GM12891 (cell line): Measurements from ENCODE around the gene RAP1GDS1.
A peak's percentile ranks its signal among the peaks of the same experiment; 100 is the strongest.

Experiments used
- DNase-seq: peaks from one replicate; pipeline ENCODE4 v3.0.0; 2011; ENCODE audit warnings: low spot score; ENCODE audit not compliant: insufficient read length
- FAIRE-seq: peaks from 2 replicates; lab custom pipeline; 2011; peaks lifted over from hg19 to GRCh38; lab: Jason Lieb, UNC
- PAX5 ChIP-seq: IDR thresholded peaks from 2 replicates; pipeline ENCODE4 v1.6.1; 2011; ENCODE audit warnings: low read length, moderate library complexity, mild to moderate bottlenecking; ENCODE audit not compliant: insufficient read depth, severe bottlenecking
- POLR2A ChIP-seq: IDR thresholded peaks from 2 replicates; pipeline ENCODE4 v1.6.1; 2011; ENCODE audit warnings: low read depth, low read length, control low read depth
- POLR2AphosphoS5 ChIP-seq: IDR thresholded peaks from 2 replicates; pipeline ENCODE4 v1.6.1; 2011; ENCODE audit warnings: low read depth, low read length, control low read depth
- POU2F2 ChIP-seq: IDR thresholded peaks from 2 replicates; pipeline ENCODE4 v1.6.1; 2011; ENCODE audit warnings: low read depth, mild to moderate bottlenecking, control low read depth, low read length, moderate library complexity
- SPI1 ChIP-seq: IDR thresholded peaks from 2 replicates; pipeline ENCODE4 v1.6.1; 2011; ENCODE audit warnings: low read depth, low read length, control low read depth
- TAF1 ChIP-seq: IDR thresholded peaks from 2 replicates; pipeline ENCODE4 v1.6.1; 2011; ENCODE audit warnings: low read depth, low read length, control low read depth

RAP1GDS1 gene

DNA sequence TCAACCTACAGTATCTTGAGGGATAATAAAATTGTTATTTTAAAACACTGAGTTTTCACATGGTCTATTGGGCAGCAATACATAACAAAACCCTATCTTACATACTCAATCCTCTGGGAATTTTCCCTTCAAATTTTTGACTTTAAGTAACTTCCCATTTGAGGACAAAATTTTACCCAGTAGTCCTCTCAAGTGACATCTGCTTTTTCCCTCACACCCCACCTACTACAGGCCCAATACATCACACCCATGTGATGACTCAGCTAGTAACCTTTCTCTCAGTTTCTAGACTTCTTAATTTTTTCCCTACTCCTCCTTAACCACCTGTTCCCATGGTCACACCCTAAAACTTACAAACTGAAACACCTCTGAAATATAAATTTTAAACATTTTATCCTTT is 12.2 kb upstream of the RAP1GDS1 start:
- DNase-seq (no peak), FAIRE-seq (no peak)
- TF ChIP-seq POLR2AphosphoS5 (no peak), POU2F2 (no peak), SPI1 (no peak), POLR2A (no peak), TAF1 (no peak), PAX5 (no peak)

DNA sequence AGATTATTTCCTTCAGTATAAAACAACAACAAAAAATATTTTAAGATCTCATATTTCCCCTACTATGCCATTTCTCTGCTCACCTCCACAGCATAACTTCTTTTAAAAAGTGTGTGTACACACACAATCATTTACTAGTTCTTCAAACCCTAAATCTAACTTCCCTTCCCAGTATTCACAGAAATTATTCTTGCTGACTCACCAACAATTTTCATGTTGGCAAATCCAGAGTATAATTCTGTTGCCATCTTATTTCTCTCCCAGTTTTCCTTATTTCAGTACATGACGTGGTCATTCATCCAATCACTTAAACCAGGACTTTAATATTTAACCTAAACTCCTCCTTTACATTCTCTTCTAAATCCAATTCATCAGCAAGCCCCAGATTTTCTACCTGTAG is 11.4 kb upstream of the RAP1GDS1 start:
- FAIRE-seq: no peak

DNA sequence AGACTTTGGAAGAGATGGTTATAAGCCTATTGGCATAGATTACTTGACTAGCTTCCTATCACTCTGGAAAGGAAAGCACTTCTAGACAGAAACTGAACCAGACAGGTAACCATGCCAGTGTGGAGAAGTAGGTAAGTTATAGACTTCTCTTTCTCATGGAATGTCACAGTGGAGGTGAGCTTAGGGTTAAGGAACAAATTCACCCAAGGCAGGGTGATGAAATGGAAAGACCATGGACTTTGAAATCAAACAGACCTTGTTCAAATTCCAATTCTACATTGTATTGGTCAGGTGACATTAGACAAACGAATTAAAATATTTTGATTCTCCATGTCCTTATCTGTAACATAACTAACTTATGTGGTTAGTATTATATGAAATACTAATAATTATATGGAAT is 7.7 kb upstream of the RAP1GDS1 start:
- no peak for FAIRE-seq
- no peak for TF ChIP-seq SPI1
- no peak for TF ChIP-seq POLR2AphosphoS5
- TF ChIP-seq POU2F2: no peak
- TF ChIP-seq PAX5: no peak
- no peak for TF ChIP-seq TAF1
- no peak for TF ChIP-seq POLR2A
- no peak for DNase-seq

More for the DNA sequence above, 11.4 kb upstream of the RAP1GDS1 start:
- no peak for TF ChIP-seq POLR2AphosphoS5
- TF ChIP-seq PAX5: no peak
- TF ChIP-seq POU2F2: no peak
- TF ChIP-seq SPI1: no peak
- no peak for TF ChIP-seq POLR2A
- no peak for TF ChIP-seq TAF1
- DNase-seq: no peak

GRCh38 chr4:98260047-98260578 is 1.1 kb upstream of the RAP1GDS1 start:
- FAIRE-seq (no peak), DNase-seq (peak; percentile 19)
- TF ChIP-seq POLR2AphosphoS5 (no peak), PAX5 (no peak), TAF1 (no peak), SPI1 (no peak), POLR2A (no peak), POU2F2 (no peak)

DNA sequence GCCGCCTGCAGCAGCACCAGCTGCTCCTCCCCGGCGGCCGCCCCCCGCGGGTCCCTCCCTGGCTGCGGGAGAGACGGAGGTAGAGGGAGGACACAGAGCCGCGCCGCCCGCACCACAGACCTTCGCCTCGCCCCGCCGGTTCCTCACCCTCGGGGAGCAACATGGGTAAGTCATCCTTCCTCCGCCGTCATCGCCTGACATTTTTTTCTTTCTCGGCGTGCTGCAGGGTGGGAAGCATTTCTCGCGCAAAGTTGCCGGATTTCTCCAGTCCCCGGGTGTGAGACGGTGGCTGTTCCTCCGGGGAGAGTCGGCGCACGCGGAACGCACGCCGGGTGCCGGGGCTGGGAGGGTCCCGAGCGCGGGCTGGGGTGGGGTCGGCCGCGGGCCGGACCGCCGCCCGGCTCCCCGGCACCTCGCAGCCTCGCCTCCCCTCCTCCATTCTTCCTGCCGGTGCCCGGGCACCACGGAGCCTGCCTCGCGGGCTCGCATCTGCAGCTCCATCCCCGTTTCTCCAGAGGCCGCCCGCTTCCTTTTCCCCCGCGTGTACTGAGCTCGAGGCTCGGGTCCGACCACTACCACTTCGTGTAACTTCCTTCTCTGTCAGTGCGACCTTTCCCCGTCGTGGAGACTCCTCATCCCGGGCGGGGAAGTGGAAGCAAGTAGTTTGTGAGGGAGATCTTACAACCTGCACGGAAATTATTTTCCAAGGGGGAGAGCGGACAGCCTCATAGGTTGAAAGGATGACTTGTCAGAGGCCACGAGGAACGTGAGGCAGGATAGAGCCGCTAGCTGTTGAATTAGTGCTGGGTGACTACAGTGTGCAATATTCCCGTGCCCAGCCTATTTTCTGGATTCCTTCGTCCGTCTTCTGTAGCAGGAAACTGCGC is 464 bp downstream of the RAP1GDS1 start:
- TF ChIP-seq POLR2A (no peak), POLR2AphosphoS5 (0 out of 2 replicates have a peak, but pooled peaks have one; percentile 11)
- FAIRE-seq (peak; percentile 60), DNase-seq (no peak)

GRCh38 chr4:98262431-98262830 is 1.2 kb downstream of the RAP1GDS1 start:
- DNase-seq (no peak), FAIRE-seq (no peak)
- TF ChIP-seq PAX5 (no peak), POU2F2 (no peak), POLR2A (no peak), SPI1 (no peak), TAF1 (no peak), POLR2AphosphoS5 (no peak)

DNA sequence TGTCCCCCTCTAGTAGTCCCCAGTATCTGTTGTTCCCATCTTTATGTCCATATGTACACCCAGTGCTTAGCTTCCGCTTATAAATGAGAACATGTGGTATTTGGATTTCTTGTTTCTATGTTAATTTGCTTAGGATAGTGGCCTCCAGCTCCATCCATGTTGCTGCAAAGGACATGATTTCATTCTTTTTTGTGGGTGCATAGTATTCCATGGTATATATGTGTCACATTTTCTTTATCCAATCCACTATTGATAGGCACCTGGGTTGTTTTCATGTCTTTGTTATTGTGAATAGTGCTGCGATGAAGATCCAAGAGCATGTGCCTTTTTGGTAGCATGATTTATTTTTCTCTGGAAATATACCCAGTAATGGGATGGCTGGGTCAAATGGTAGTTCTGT is 6.3 kb downstream of the RAP1GDS1 start:
- TF ChIP-seq TAF1: no peak
- no peak for TF ChIP-seq SPI1
- no peak for TF ChIP-seq POLR2AphosphoS5
- no peak for TF ChIP-seq POU2F2
- TF ChIP-seq PAX5: no peak
- TF ChIP-seq POLR2A: no peak
- FAIRE-seq (no peak), DNase-seq (no peak)

- peak; percentile 13 for FAIRE-seq
- TF ChIP-seq POLR2A (no peak), POLR2AphosphoS5 (no peak), TAF1 (no peak), SPI1 (no peak), PAX5 (no peak), POU2F2 (no peak)
- no peak for DNase-seq
Observed at GRCh38 chr4:98275145-98275544, 14.0 kb downstream of the RAP1GDS1 start.

GRCh38 chr4:98283219-98284189 is 22.3 kb downstream of the RAP1GDS1 start:
- FAIRE-seq: no peak
- DNase-seq: no peak
- TF ChIP-seq POU2F2: no peak
- no peak for TF ChIP-seq POLR2A
- TF ChIP-seq POLR2AphosphoS5: no peak
- TF ChIP-seq SPI1: no peak
- no peak for TF ChIP-seq TAF1
- no peak for TF ChIP-seq PAX5
